ENCODE data around the gene DDX39A.
A peak's percentile ranks its signal among the peaks of the same experiment; 100 is the strongest.

DDX39A gene

DNA sequence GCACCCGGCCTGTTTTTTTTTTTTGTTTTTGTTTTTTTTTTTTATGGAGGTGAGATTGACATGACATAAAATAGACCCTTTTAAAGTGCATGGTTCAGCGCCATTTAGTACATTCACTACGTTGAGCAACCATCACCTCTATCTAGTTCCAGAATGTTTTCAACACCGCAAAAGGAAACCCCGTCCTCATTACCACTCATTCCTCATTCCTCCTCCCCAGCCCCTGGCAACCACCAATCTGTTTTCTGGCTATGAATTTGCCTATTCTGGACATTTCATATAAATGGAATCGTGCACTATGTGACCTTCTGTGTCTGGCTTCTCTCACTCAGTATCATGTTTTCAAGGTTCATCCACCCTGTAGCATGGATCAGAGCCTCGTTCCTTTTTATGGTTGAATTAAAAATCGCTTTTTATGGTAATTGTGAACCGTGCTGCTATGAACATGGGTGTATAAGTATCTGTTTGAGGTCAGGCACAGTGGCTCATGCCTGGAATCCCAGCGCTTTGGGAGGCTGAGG, 47.8 kb downstream of the DDX39A start:
- peaks cover 4% of the 10 kb centered on the region; the same call in 1 of the 2 replicates for H3K27me3 ChIP-seq (ENCODE audit: insufficient read depth, low read length)
- H3K9me3 ChIP-seq (ENCODE audit: low read length) = no peaks in the 10 kb centered on the region
- H3K4me2 ChIP-seq (ENCODE audit: low read length) = no peak overlapping the region
- no peaks in the 10 kb centered on the region for H3K79me2 ChIP-seq (ENCODE audit: insufficient read depth, low read length)
- no peaks in the 10 kb centered on the region for H3K36me3 ChIP-seq (ENCODE audit: insufficient read depth, low read length)
- no peak overlapping the region for H2AFZ ChIP-seq (ENCODE audit: low read length)
- H3K4me1 ChIP-seq (ENCODE audit: insufficient read depth, low read length, severe bottlenecking) = peaks cover 14% of the 10 kb centered on the region
- H3F3A ChIP-seq (ENCODE audit: insufficient read depth, low read length) = no peaks in the 10 kb centered on the region
- TF ChIP-seq, protein P1, sequence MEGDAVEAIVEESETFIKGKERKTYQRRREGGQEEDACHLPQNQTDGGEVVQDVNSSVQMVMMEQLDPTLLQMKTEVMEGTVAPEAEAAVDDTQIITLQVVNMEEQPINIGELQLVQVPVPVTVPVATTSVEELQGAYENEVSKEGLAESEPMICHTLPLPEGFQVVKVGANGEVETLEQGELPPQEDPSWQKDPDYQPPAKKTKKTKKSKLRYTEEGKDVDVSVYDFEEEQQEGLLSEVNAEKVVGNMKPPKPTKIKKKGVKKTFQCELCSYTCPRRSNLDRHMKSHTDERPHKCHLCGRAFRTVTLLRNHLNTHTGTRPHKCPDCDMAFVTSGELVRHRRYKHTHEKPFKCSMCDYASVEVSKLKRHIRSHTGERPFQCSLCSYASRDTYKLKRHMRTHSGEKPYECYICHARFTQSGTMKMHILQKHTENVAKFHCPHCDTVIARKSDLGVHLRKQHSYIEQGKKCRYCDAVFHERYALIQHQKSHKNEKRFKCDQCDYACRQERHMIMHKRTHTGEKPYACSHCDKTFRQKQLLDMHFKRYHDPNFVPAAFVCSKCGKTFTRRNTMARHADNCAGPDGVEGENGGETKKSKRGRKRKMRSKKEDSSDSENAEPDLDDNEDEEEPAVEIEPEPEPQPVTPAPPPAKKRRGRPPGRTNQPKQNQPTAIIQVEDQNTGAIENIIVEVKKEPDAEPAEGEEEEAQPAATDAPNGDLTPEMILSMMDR (IDR thresholded peaks at IDR 0.05; ENCODE audit: low read length) = no peak
- TF ChIP-seq EZH2 (IDR thresholded peaks at IDR 0.05; ENCODE audit: borderline replicate concordance, low read length) = no peak
- no peak overlapping the region for H3K4me3 ChIP-seq (ENCODE audit: low read depth, low read length, poor library complexity, severe bottlenecking)
- no peak overlapping the region for H3K9ac ChIP-seq (ENCODE audit: low read length)
- H3K9me2 ChIP-seq (ENCODE audit: low read depth, low read length) = no peaks in the 10 kb centered on the region
- H3K27ac ChIP-seq (ENCODE audit: low read depth, low read length, poor library complexity, severe bottlenecking) = no peak overlapping the region
- H4K20me1 ChIP-seq (ENCODE audit: insufficient read depth, low read length) = no peaks in the 10 kb centered on the region

DNA sequence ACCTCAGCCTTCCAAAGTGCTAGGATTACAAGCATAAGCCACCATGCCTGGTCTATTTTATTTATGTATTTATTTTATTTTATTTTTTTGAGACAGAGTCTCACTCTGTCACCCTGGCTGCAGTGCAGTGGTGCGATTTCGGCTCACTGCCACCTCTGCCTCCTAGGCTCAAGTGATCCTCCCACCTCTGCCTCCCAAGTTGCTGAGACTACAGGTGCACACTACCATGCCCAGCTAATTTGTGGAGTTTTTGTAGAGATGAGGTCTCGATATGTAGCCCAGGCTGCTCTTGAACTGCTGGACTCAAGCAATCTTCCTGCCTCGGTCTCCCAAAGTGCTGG, 48.2 kb downstream of the DDX39A start:
- Histone ChIP-seq H3K27me3 (ENCODE audit: insufficient read depth, low read length) (peaks cover 4% of the 10 kb centered on the region; the same call in 1 of the 2 replicates), H3K4me3 (ENCODE audit: low read depth, low read length, poor library complexity, severe bottlenecking) (no peak overlapping the region), H3K27ac (ENCODE audit: low read depth, low read length, poor library complexity, severe bottlenecking) (no peak overlapping the region), H2AFZ (ENCODE audit: low read length) (no peak overlapping the region), H3K9me3 (ENCODE audit: low read length) (no peaks in the 10 kb centered on the region), H3K4me1 (ENCODE audit: insufficient read depth, low read length, severe bottlenecking) (peaks cover 14% of the 10 kb centered on the region), H3F3A (ENCODE audit: insufficient read depth, low read length) (no peaks in the 10 kb centered on the region), H3K79me2 (ENCODE audit: insufficient read depth, low read length) (no peaks in the 10 kb centered on the region), H4K20me1 (ENCODE audit: insufficient read depth, low read length) (no peaks in the 10 kb centered on the region), H3K9ac (ENCODE audit: low read length) (no peak overlapping the region), H3K9me2 (ENCODE audit: low read depth, low read length) (no peaks in the 10 kb centered on the region), H3K4me2 (ENCODE audit: low read length) (no peak overlapping the region), H3K36me3 (ENCODE audit: insufficient read depth, low read length) (no peaks in the 10 kb centered on the region)
- TF ChIP-seq, protein P1 (IDR thresholded peaks at IDR 0.05; ENCODE audit: low read length) = no peak
- TF ChIP-seq EZH2 (IDR thresholded peaks at IDR 0.05; ENCODE audit: borderline replicate concordance, low read length) = no peak

DNA sequence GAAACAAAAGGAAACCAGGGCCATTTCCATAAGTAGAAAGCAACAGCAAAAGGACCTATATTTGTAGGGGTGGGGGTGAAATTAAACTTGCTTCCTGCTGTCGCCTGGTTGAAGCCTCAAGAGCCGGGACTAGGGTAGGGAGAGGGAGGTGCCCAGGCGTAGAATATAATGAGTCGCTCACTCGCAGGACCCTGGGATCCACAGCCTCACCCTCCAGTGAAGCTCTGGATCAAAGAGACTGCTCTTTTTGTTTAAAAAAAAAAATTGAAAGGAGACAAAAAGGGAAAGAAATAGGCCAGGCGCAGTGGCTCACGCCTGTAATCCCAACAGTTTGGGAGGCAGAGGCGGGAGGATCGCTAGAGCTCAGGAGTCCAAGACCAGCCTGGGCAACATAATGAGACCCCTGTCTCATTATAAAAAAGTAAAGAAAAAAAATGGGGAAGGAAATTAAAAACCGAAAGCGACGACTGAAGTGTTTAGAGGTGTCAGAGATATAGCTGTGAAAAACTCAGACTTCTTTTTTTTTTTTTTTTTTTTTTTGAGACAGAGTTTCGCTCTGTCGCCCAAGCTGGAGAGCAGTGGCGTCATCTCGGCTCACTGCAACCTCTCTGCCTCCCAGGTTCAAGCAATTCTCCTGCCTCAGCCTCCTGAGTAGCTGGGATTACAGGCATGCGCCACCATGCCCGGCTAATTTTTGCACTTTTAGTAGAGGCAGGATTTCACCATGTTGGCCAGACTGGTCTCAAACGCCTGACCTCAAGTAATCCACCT, 48.8 kb downstream of the DDX39A start:
- H3K27ac ChIP-seq (ENCODE audit: low read depth, low read length, poor library complexity, severe bottlenecking) = no peak overlapping the region
- H3K9ac ChIP-seq (ENCODE audit: low read length) = no peak overlapping the region
- no peaks in the 10 kb centered on the region for H3K79me2 ChIP-seq (ENCODE audit: insufficient read depth, low read length)
- H3K9me2 ChIP-seq (ENCODE audit: low read depth, low read length) = no peaks in the 10 kb centered on the region
- H3F3A ChIP-seq (ENCODE audit: insufficient read depth, low read length) = no peaks in the 10 kb centered on the region
- H3K4me2 ChIP-seq (ENCODE audit: low read length) = peak overlapping the region; percentile 32; the same call in 1 of the 2 replicates
- H3K4me3 ChIP-seq (ENCODE audit: low read depth, low read length, poor library complexity, severe bottlenecking) = no peak overlapping the region
- no peaks in the 10 kb centered on the region for H3K36me3 ChIP-seq (ENCODE audit: insufficient read depth, low read length)
- no peaks in the 10 kb centered on the region for H4K20me1 ChIP-seq (ENCODE audit: insufficient read depth, low read length)
- peaks cover 14% of the 10 kb centered on the region for H3K4me1 ChIP-seq (ENCODE audit: insufficient read depth, low read length, severe bottlenecking)
- no peak overlapping the region for H2AFZ ChIP-seq (ENCODE audit: low read length)
- H3K27me3 ChIP-seq (ENCODE audit: insufficient read depth, low read length) = peaks cover 2% of the 10 kb centered on the region; the same call in 1 of the 2 replicates
- no peaks in the 10 kb centered on the region for H3K9me3 ChIP-seq (ENCODE audit: low read length)
- TF ChIP-seq, protein P1 (IDR thresholded peaks at IDR 0.05; ENCODE audit: low read length) = no peak
